HFF-Myc (cell line): Measurements from ENCODE around the gene CFAP90.

Source experiments
- DNase-seq: peaks from one replicate; pipeline ENCODE4 v3.0.0-alpha.2; 2011; ENCODE audit warnings: low read depth; ENCODE audit errors: extremely low read depth
- H3K4me3 ChIP-seq: replicated peaks from 2 replicates; pipeline ENCODE4 v1.5.1; 2011; ENCODE audit warnings: low read depth, mild to moderate bottlenecking, control low read depth, low read length
- TF ChIP-seq, protein P1 (sequence below): IDR thresholded peaks from 2 replicates; pipeline ENCODE4 v1.5.1; 2012; ENCODE audit warnings: mild to moderate bottlenecking, low read depth, low read length, control low read depth; ENCODE audit errors: missing control alignments

CFAP90 gene

DNA sequence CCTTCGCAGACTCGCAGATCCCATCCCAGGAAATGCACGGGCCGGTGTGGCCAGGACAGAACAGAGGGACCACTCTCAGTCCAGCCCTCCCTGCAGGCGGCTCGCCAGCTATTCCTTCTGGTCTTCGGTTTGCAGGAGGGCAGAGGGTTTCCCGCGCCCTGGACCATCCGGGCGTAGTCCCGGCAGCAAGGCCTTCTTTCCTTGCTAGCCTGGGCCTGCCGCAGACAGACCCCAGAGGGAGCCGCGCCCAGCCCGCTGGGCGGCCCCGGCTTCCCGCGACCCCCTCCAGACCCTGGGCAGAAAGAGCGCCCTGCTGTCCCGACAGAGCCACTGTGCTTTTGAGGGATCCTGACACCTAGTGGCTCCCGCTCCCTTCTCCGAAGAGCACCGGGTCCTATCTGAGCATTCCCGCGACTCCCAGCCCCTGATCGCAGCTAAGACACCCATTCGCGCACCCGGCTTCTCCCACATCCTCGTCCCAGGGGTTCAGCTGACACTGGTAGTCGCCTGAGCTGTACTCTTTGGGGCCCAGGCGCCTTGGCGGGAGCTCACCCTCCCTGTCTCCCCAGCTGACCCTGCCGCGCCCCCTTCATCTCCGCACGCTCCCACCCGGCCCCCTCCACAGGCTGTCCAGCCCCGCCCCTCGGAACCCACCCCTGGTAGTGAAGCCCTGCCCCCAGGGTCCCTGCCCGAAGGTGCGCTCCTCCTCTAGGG lies 1.1 kb downstream of the CFAP90 start:
- no peak for DNase-seq
- TF ChIP-seq, protein P1, sequence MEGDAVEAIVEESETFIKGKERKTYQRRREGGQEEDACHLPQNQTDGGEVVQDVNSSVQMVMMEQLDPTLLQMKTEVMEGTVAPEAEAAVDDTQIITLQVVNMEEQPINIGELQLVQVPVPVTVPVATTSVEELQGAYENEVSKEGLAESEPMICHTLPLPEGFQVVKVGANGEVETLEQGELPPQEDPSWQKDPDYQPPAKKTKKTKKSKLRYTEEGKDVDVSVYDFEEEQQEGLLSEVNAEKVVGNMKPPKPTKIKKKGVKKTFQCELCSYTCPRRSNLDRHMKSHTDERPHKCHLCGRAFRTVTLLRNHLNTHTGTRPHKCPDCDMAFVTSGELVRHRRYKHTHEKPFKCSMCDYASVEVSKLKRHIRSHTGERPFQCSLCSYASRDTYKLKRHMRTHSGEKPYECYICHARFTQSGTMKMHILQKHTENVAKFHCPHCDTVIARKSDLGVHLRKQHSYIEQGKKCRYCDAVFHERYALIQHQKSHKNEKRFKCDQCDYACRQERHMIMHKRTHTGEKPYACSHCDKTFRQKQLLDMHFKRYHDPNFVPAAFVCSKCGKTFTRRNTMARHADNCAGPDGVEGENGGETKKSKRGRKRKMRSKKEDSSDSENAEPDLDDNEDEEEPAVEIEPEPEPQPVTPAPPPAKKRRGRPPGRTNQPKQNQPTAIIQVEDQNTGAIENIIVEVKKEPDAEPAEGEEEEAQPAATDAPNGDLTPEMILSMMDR: no peak
- H3K4me3 ChIP-seq: peak overlapping the region; percentile 6; the same call in 1 of the 2 replicates

DNA sequence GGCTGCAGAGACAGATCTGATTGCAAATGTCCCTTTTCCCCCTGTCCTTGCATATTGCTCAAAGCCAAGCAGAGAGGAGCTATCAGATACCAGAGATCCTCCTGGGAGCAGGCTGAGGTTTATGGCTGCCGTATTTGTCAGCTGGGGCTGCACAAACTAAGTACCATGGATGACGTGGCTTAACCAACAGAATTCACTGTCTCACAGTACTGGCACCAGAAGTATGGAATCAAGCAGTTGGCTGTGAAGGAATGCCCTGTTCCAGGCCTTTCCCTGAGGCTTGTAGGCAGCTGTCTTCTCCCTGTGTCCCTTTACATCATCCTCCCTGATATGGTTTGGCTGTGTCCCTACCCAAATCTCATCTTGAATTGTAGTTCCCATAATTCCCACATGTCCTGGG lies 2.6 kb downstream of the CFAP90 start:
- DNase-seq: no peak
- TF ChIP-seq, protein P1: no peak
- no peak overlapping the region for H3K4me3 ChIP-seq

DNA sequence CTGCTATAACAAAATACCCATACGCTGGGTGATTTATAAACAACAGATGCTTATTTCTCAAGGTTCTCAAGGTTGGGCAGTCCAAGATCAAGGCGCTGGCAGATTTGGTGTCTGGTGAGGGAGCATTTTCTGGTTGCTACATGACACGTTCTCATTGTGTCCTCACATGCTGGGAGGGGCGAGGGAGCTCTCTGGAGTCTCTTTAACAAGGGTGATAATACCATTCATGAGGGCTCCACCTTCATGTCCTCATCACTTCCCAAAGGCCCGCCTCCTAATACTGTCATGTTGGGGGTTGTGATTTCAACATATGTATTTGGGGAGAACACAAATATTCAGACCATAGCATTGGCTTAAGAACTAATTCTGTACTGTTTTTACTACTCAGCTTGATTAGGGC lies 4.6 kb downstream of the CFAP90 start:
- TF ChIP-seq, protein P1: no peak
- H3K4me3 ChIP-seq: no peak overlapping the region
- no peak for DNase-seq

DNA sequence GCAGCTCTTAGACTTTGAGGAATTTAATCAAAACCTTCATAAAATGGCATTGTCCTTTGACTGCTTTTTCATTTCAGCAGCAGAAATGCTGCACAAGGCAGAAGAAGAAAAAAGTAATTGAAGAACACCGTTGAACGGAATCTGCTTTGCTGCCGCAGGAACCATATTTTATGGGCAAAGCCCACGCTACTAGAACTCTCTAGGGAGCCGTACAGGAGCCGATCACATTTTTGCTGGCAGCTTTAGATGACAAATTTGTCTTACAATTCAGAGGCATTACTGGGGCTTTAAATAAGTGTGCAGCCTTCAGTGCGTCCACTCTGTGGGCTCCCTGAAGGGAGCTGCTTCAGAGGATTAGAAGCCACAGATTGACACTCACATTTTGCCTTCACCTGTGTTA lies 5.4 kb downstream of the CFAP90 start:
- DNase-seq: no peak
- TF ChIP-seq, protein P1: no peak

DNA sequence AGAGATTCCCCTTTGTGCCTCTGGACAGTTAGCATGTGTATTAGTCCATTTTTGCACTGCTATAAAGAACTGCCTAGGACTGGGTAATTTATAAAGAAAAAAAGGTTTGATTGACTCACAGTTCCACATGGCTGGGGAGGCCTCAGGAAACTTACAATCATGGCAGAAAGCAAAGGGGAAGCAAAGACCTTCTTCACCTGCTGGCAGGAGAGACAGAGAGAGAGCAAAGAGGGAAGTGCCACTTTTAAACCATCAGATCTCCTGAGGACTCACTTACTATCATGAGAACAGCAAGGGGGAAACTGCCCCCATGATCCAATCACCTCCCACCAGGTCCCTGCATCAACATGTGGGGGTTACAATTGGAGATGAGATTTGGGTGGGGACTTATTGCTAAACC lies 6.0 kb downstream of the CFAP90 start:
- DNase-seq: no peak
- no peak overlapping the region for H3K4me3 ChIP-seq
- TF ChIP-seq, protein P1: no peak

More for the DNA sequence above, 5.4 kb downstream of the CFAP90 start:
- H3K4me3 ChIP-seq: no peak overlapping the region

DNA sequence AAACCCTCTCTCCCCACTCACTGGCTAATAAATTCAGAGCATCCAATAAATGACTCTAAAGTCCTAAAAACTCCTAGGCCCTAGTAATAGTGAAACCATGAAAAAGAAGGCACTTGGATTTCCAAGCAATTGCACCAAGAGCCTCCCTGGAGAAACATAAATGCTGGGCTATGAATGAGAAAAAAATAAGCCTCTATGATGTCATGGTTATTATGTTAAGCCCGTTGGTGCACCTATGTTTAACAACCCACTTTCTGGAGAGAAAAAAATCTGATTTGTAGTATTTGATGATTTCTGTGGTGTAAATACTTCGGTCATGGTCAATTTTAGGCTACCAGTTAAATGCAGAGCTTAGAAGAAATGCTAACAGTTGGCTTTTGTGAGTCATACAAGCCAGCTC lies 8.4 kb downstream of the CFAP90 start:
- no peak for DNase-seq
- H3K4me3 ChIP-seq: no peak overlapping the region
- TF ChIP-seq, protein P1: no peak

DNA sequence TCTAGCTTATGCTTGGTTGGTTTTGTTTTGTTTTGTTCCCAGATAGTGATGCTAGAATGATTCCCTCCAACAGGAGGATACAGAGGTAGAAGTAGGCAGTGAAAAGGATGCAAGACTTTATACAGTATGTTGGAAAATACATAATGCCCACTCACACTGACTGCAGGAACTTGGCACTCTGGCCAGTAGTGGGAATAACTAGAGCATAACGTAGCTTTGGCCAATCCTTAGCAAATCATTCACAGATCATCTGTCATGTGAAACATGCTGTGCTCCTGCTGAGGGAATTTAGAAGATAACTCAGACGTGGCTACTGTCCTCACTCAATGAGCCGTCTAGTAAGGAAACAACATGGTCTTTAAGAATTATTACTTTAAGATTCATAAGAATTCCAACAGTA lies 13.5 kb downstream of the CFAP90 start:
- DNase-seq: no peak
- no peak overlapping the region for H3K4me3 ChIP-seq
- TF ChIP-seq, protein P1: no peak
